GM06990 (cell line): ENCODE results near the gene NT5M.

ENCODE experiments used
- DNase-seq: peaks from one replicate; pipeline ENCODE4 v3.0.0-alpha.2; 2011; ENCODE audit not compliant: insufficient read length; ENCODE audit errors: extremely low read depth
- H3K27me3 ChIP-seq: replicated peaks from 2 replicates; pipeline ENCODE4 v1.6.0; 2011; ENCODE audit warnings: low read length; ENCODE audit not compliant: control insufficient read depth, insufficient read depth
- H3K36me3 ChIP-seq: 2 replicates; pipeline ENCODE4 v1.5.1; 2011; ENCODE audit warnings: low read length; ENCODE audit not compliant: control insufficient read depth, insufficient read depth
- H3K4me3 ChIP-seq: replicated peaks from 2 replicates; pipeline ENCODE4 v1.5.1; 2011; ENCODE audit warnings: low read depth, mild to moderate bottlenecking, control low read depth, low read length
- CTCF ChIP-seq: IDR thresholded peaks from 2 replicates; pipeline ENCODE4 v1.5.1; 2011; ENCODE audit warnings: low read length, control low read depth, mild to moderate bottlenecking, inconsistent platforms; ENCODE audit not compliant: insufficient read depth, poor library complexity, severe bottlenecking

The NT5M gene

GRCh38 chr17:17358060-17358751 is 55.0 kb downstream of the NT5M start:
- no peak for TF ChIP-seq CTCF
- no peak for DNase-seq
- no peaks in the 10 kb centered on the region for H3K36me3 ChIP-seq
- H3K27me3 ChIP-seq = no peaks in the 10 kb centered on the region; the same call in 1 of the 2 replicates
- H3K4me3 ChIP-seq = no peak overlapping the region

- no peak for TF ChIP-seq CTCF
Measured at GRCh38 chr17:17358866-17359265, 55.7 kb downstream of the NT5M start.

DNA sequence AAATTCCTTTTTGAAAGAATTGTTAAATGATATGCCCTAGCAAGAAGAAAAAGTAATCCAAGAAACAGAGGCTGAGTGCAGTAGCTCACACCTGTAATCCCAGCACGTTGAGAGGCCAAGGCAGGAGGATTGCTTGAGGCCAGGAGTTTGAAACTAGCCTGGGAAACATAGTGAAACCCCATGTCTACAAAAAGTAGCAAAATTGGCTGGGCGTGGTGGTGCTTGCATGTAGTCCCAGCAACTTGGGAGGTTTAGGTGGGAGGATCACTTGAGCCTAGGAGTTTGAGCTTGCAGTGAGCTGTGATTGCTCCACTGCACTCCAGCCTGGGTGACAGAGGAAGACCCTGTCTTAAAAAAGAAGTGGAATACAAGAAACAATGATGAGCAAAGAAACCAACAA is 56.1 kb downstream of the NT5M start:
- DNase-seq = no peak
- H3K36me3 ChIP-seq = no peaks in the 10 kb centered on the region
- H3K4me3 ChIP-seq = no peak overlapping the region
- TF ChIP-seq CTCF = no peak
- no peaks in the 10 kb centered on the region; the same call in 1 of the 2 replicates for H3K27me3 ChIP-seq

More at GRCh38 chr17:17358866-17359265, 55.7 kb downstream of the NT5M start:
- no peaks in the 10 kb centered on the region; the same call in 1 of the 2 replicates for H3K27me3 ChIP-seq
- no peaks in the 10 kb centered on the region for H3K36me3 ChIP-seq
- H3K4me3 ChIP-seq = no peak overlapping the region
- DNase-seq = no peak

DNA sequence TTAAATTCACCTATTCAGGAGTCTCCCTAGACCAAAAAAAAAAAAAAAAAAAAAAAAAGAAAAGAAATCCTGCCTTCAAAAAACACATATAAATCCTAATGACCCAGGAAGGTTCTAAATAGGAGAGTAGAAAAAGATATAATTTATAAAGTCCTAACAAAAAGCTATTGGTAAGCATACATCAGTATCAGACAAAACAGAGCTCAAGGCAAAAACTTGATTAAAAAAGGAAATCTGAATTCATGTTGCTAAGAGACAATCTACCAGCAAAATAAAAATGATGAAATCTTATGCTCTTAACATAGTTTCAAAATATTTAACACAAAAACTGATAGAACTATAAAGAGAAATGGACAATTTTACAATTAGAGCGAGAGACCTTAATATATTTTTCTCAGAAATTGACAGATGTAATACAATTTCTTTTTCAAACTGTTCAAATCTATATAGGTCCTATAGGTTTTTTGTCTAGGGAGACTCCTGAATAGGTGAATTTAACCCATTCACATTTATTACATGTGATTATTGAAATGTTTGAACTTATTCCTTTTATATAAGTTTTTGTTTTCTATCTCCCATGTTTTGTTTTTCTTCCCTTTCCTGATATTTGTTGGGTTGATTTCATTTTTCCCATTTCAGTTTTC is 57.0 kb downstream of the NT5M start:
- Histone ChIP-seq H3K4me3 (no peak overlapping the region), H3K27me3 (no peaks in the 10 kb centered on the region; the same call in 1 of the 2 replicates), H3K36me3 (no peaks in the 10 kb centered on the region)
- TF ChIP-seq CTCF = no peak
- DNase-seq = no peak

DNA sequence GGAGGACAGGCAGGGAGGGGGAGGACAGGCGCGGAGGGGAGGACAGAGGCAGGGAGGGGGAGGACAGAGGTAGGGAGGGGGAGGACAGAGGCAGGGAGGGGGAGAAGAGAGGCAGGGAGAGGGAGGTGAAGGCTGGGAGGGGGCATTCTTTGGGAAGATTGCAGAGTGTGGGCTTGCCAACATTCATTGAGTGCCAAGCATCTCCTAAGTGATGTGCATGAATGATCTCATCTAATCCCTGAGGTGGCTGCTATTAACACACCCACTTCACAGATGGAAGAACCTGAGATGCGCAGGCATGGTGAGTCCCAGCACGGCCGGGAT is 58.3 kb downstream of the NT5M start:
- Histone ChIP-seq H3K4me3 (no peak overlapping the region), H3K36me3 (no peaks in the 10 kb centered on the region), H3K27me3 (peaks cover 2% of the 10 kb centered on the region; the same call in 1 of the 2 replicates)
- TF ChIP-seq CTCF = no peak
- no peak for DNase-seq
